ENCODE data around the gene TMEM121. TPM values are rescaled to one million over a fixed set of nuclear protein-coding genes. Genes with fewer than 3 reads are reported as not detected.

The TMEM121 gene
- total and polyA plus RNA-seq, 2 of the 8 experiments (the other 6 are each of a cell fraction or from before 2014, with no cell fraction given): 1.9 TPM; not detected in 1

DNA sequence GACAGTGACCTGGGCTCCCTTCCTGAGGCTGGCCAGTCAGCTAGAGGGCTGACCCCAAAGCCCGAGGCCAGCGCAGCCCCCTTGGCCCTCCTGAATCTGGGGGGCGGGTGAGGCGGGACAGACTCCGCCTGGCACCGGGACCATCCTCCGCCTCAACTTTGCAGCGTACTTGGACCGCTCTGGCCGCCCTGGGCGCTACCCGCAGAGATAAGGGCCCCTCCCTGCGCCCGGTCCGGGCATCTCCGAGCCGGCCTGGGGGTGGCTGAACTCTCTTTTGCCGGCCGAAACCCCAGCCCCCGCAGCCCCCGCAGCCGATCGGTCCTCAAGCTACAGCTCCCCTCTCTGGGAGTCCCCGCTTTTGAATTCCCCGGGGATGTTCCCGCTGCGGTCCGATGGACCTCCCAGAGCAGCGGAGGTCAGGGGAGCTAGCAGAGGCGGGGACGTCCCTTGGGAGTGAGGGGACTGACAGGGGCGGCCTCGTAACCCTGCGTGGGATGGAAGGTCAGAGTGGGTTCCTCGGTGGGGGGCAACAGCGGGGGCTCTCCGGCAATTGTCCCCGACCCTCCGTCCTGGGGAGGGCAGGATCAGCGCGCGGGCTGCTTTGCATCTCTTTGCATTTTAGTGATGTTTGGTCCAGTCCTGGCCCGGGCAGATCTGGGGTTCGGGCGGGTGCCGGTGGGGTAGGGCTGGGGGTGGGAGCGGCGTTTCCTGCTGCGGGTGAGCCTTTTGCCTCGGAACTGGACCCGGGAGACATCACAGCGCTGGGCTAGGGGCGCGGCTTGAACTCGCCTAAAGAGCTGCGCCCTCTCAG is 40.0 kb upstream of the TMEM121 start, which contains the start of gene CRIP1:
TSS of gene CRIP1 (plus strand) at position 724 of the 811 bp plus-strand sequence. CDS start 374 bp downstream, outside the sequence.
- WGBS, 2 experiments (ENCODE audit: extremely low coverage in 1 of 2, insufficient coverage in 1 of 2, insufficient read length in 1 of 2, insufficient replicate concordance in 2 of 2, low coverage in 1 of 2, low lambda C conversion rate in 2 of 2, missing lambda C conversion rate in 1 of 2): 18% methylated on average over 31 of the region's 56 CpGs; no CpG with 5 or more reads in 1 of the 2 experiments
- CTCF ChIA-PET (ENCODE audit: partially characterized antibody): interaction anchor here (0.6 to 1.7 kb wide), 12 partner anchors 9 to 371 kb away, joined by 3 to 17 read pairs (median 4); no protein-coding TSS in a partner anchor
- peaks cover 0 to 27% (median 10%) of the 10 kb centered on the region in 4 experiments; a peak in 5 of 7 replicates for H3K4me1 ChIP-seq (replicated peaks in 1 of 4; ENCODE audit: control insufficient read depth in 3 of 4, insufficient read depth in 4 of 4, low read length in 3 of 4)

More for the DNA sequence above, 40.0 kb upstream of the TMEM121 start, which contains the start of gene CRIP1:
- H3K9me3 ChIP-seq (ENCODE audit: insufficient read depth in 2 of 2, low read depth in 1 of 2, low read length in 1 of 2): no peaks in the 10 kb centered on the region
- TF ChIP-seq, protein P1, sequence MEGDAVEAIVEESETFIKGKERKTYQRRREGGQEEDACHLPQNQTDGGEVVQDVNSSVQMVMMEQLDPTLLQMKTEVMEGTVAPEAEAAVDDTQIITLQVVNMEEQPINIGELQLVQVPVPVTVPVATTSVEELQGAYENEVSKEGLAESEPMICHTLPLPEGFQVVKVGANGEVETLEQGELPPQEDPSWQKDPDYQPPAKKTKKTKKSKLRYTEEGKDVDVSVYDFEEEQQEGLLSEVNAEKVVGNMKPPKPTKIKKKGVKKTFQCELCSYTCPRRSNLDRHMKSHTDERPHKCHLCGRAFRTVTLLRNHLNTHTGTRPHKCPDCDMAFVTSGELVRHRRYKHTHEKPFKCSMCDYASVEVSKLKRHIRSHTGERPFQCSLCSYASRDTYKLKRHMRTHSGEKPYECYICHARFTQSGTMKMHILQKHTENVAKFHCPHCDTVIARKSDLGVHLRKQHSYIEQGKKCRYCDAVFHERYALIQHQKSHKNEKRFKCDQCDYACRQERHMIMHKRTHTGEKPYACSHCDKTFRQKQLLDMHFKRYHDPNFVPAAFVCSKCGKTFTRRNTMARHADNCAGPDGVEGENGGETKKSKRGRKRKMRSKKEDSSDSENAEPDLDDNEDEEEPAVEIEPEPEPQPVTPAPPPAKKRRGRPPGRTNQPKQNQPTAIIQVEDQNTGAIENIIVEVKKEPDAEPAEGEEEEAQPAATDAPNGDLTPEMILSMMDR (IDR thresholded peaks at IDR 0.05; ENCODE audit: control extremely low read depth in 1 of 3, insufficient read depth in 1 of 3, low read depth in 1 of 3, low read length in 3 of 3): no peak
- TF ChIP-seq KDM4A (IDR thresholded peaks at IDR 0.05; ENCODE audit: low read depth, low read length, severe bottlenecking) (no peak), EZH2 (IDR thresholded peaks at IDR 0.05; ENCODE audit: low read depth, low read length, severe bottlenecking) (peak; percentile 29), SUZ12 (IDR thresholded peaks at IDR 0.05; ENCODE audit: low read length) (peak; percentile 65; the same call in 1 of the 2 replicates), RNF2 (IDR thresholded peaks at IDR 0.05; ENCODE audit: borderline replicate concordance, low read depth, low read length, missing control alignments, poor library complexity, severe bottlenecking) (peak; percentile 29)
- TF ChIP-seq, protein P2, sequence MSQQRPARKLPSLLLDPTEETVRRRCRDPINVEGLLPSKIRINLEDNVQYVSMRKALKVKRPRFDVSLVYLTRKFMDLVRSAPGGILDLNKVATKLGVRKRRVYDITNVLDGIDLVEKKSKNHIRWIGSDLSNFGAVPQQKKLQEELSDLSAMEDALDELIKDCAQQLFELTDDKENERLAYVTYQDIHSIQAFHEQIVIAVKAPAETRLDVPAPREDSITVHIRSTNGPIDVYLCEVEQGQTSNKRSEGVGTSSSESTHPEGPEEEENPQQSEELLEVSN (IDR thresholded peaks at IDR 0.05): 0 out of 2 replicates have a peak, but pooled peaks have one; percentile 13
- no peak within 1 kb of the TSS for H2BK5ac ChIP-seq (ENCODE audit: low read depth, low read length)
- H4K5ac ChIP-seq (ENCODE audit: insufficient read length, low read depth, low read length): no peak within 1 kb of the TSS
- DNase-seq (ENCODE audit: low read depth in 1 of 2, low spot score in 2 of 2) (no peak), FAIRE-seq (no peak)
- no peak within 1 kb of the TSS; a peak in 1 of 7 replicates for H3K9ac ChIP-seq (replicated peaks in 1 of 4; ENCODE audit: extremely low read depth in 1 of 4, low read depth in 3 of 4, low read length in 3 of 4)
- no peak within 1 kb of the TSS for H3K14ac ChIP-seq (ENCODE audit: insufficient read length)
- H2AK5ac ChIP-seq (ENCODE audit: low read depth, low read length): no peak within 1 kb of the TSS
- no peak within 1 kb of the TSS; the same call in 1 of the 2 replicates for H3K18ac ChIP-seq (ENCODE audit: extremely low read depth, low read length)
- no peak within 1 kb of the TSS for H2BK120ac ChIP-seq (replicated peaks; ENCODE audit: low read depth, low read length)
- no peak within 1 kb of the TSS for H3K23ac ChIP-seq (ENCODE audit: insufficient read length)
- no peak within 1 kb of the TSS for H3K56ac ChIP-seq (replicated peaks; ENCODE audit: insufficient read length, low read depth, low read length)
- POLR2A ChIA-PET (ENCODE audit: partially characterized antibody): interaction anchor here (0.8 to 1.5 kb wide), 2 partner anchors 10 to 11 kb away, joined by 3 to 8 read pairs; no protein-coding TSS in a partner anchor
- H3K4ac ChIP-seq (replicated peaks; ENCODE audit: insufficient read length, low read depth, low read length): no peak within 1 kb of the TSS
- 0 out of 2 replicates have a peak within 1 kb of the TSS, but pooled peaks have one; percentile 72 for H2BK15ac ChIP-seq (ENCODE audit: low read length)
- H3K36me3 ChIP-seq (ENCODE audit: control insufficient read depth in 2 of 4, insufficient read depth in 4 of 4, low read length in 3 of 4): no peaks in the 10 kb centered on the region
- no peak within 1 kb of the TSS for H4K91ac ChIP-seq (replicated peaks; ENCODE audit: insufficient read length, low read length)
- H3K23me2 ChIP-seq (ENCODE audit: low read depth, low read length): peaks cover 9% of the 10 kb centered on the region; the same call in 1 of the 2 replicates
- no peaks in the 10 kb centered on the region for H3K79me2 ChIP-seq (ENCODE audit: control insufficient read depth in 1 of 2, insufficient read depth in 2 of 2, low read length in 2 of 2)
- H2BK12ac ChIP-seq (ENCODE audit: low read depth, low read length): no peak within 1 kb of the TSS
- peak within 1 kb of the TSS; percentile 53 to 75 for H3K4me2 ChIP-seq (ENCODE audit: insufficient read depth in 1 of 2, low read depth in 2 of 2, low read length in 2 of 2)
- no peak within 1 kb of the TSS for H2AFZ ChIP-seq (ENCODE audit: low read length)
- H3K27ac ChIP-seq (ENCODE audit: low read depth, low read length): no peak within 1 kb of the TSS
- no peaks in the 10 kb centered on the region for H3K79me1 ChIP-seq (ENCODE audit: low read depth, low read length)
- peaks cover 30 to 76% (median 61%) of the 10 kb centered on the region in 4 experiments for H3K27me3 ChIP-seq (replicated peaks in 1 of 4; ENCODE audit: control insufficient read depth in 3 of 4, extremely low read depth in 1 of 4, insufficient read depth in 3 of 4, low read length in 3 of 4)
- H4K20me1 ChIP-seq (replicated peaks in 1 of 2; ENCODE audit: control insufficient read depth in 1 of 2, insufficient read depth in 2 of 2, low read length in 2 of 2): peaks cover 0 to 9% of the 10 kb centered on the region in 2 experiments
- H4K8ac ChIP-seq (ENCODE audit: extremely low read depth, insufficient read depth, low read length): peak within 1 kb of the TSS; percentile 84; the same call in 1 of the 2 replicates
- no peak within 1 kb of the TSS for H2BK20ac ChIP-seq (ENCODE audit: low read length)
- H3K4me3 ChIP-seq (ENCODE audit: extremely low read depth in 1 of 4, insufficient read depth in 2 of 4, low read depth in 3 of 4, low read length in 4 of 4): peak within 1 kb of the TSS; percentile 21 to 61 (median 24); a peak in 7 of 8 replicates

Measured in H1 (cell line).